GM18867 (cell line): Measurements from ENCODE around the gene FAM13B.
"Not testable (repeated sequence)": the region's sequence is repeated elsewhere in the genome, so short reads cannot be mapped to it uniquely, and the experiment has no call there.

Source experiments
- ATAC-seq: cut with Tn5 transposase; IDR thresholded peaks from one replicate; pipeline ENCODE4 v1.9.1; 2021; ENCODE audit warnings: mild to moderate bottlenecking, moderate library complexity; ENCODE audit not compliant: unreplicated experiment

FAM13B gene

GRCh38 chr5:138032572-138033385 lies at the start of gene FAM13B:
FAM13B (minus strand) TSS chr5:138033079; CDS start chr5:138019111, 13,968 bp downstream.
- ATAC-seq, result peak; percentile 55

- no peak for ATAC-seq
Observed at GRCh38 chr5:138082033-138082432, 49.2 kb upstream of the FAM13B start.

GRCh38 chr5:138078006-138078643 lies 45.2 kb upstream of the FAM13B start:
- no peak for ATAC-seq

GRCh38 chr5:138077064-138077696 lies 44.3 kb upstream of the FAM13B start:
- no peak for ATAC-seq

GRCh38 chr5:138070026-138070425 lies 37.1 kb upstream of the FAM13B start:
- ATAC-seq, result not testable (repeated sequence)

GRCh38 chr5:138068742-138069600 lies 36.1 kb upstream of the FAM13B start:
- ATAC-seq, result no peak

GRCh38 chr5:138067945-138068344 lies 35.1 kb upstream of the FAM13B start:
- ATAC-seq, result no peak

- no peak for ATAC-seq
Observed at GRCh38 chr5:138065102-138065501, 32.2 kb upstream of the FAM13B start.

- no peak for ATAC-seq
Observed at GRCh38 chr5:138064526-138064925, 31.6 kb upstream of the FAM13B start.

GRCh38 chr5:138054847-138055558 lies 22.1 kb upstream of the FAM13B start:
- ATAC-seq, result no peak

- no peak for ATAC-seq
Observed at GRCh38 chr5:138054206-138054605, 21.3 kb upstream of the FAM13B start.

- ATAC-seq, result no peak
Observed at GRCh38 chr5:138053554-138053953, 20.7 kb upstream of the FAM13B start.

- not testable (repeated sequence) for ATAC-seq
Observed at GRCh38 chr5:138052718-138053117, 19.8 kb upstream of the FAM13B start.

- ATAC-seq, result no peak
Observed at GRCh38 chr5:138051441-138052296, 18.8 kb upstream of the FAM13B start.

- ATAC-seq, result not testable (repeated sequence)
Observed at GRCh38 chr5:138045283-138045682, 12.4 kb upstream of the FAM13B start.

GRCh38 chr5:138038826-138039225 lies 5.9 kb upstream of the FAM13B start:
- ATAC-seq, result no peak

- no peak for ATAC-seq
Observed at GRCh38 chr5:138037907-138038633, 5.2 kb upstream of the FAM13B start.

GRCh38 chr5:138037271-138037670 lies 4.4 kb upstream of the FAM13B start:
- no peak for ATAC-seq
